ENCODE results near the gene CCDC9B.

- no peak for TF ChIP-seq CTCF (IDR thresholded peaks at IDR 0.05; ENCODE audit: borderline replicate concordance, extremely low read depth, low read length, poor library complexity, severe bottlenecking)
- TF ChIP-seq EZH2 (IDR thresholded peaks at IDR 0.05; ENCODE audit: borderline replicate concordance, low read depth, low read length, severe bottlenecking): no peak
These were observed 44.0 kb downstream of the CCDC9B start for GRCh38 chr15:40296561-40297230.

Data from DND-41 (cell line).